GM18870 (cell line): ENCODE data around the gene CC2D1A.

Source experiments
- ATAC-seq: cut with Tn5 transposase; IDR thresholded peaks from one replicate; pipeline ENCODE4 v1.9.1; 2021; ENCODE audit warnings: moderate library complexity; ENCODE audit not compliant: unreplicated experiment

Gene CC2D1A

GRCh38 chr19:13905634-13906520, at the start of gene CC2D1A, which contains the start of gene BRME1:
TSS of gene CC2D1A (plus strand) at chr19:13906201. CDS start at chr19:13906442, 241 bp downstream.
TSS of gene BRME1 (minus strand) at chr19:13906117. CDS start at chr19:13904892, 1,225 bp downstream.
- peak; percentile 47 for ATAC-seq

GRCh38 chr19:13856497-13856896, 49.5 kb upstream of the CC2D1A start:
- ATAC-seq = no peak

- no peak for ATAC-seq
Observed at GRCh38 chr19:13859361-13859880, 46.6 kb upstream of the CC2D1A start.

GRCh38 chr19:13860679-13861391, 45.2 kb upstream of the CC2D1A start:
- ATAC-seq = no peak

GRCh38 chr19:13861392-13861713, 44.6 kb upstream of the CC2D1A start:
- no peak for ATAC-seq

GRCh38 chr19:13861714-13862531, 44.1 kb upstream of the CC2D1A start:
- no peak for ATAC-seq

- ATAC-seq = no peak
Observed at GRCh38 chr19:13864046-13864666, 41.8 kb upstream of the CC2D1A start.

GRCh38 chr19:13864667-13865570, 41.1 kb upstream of the CC2D1A start:
- no peak for ATAC-seq

- ATAC-seq = no peak
Observed at GRCh38 chr19:13865571-13866462, 40.2 kb upstream of the CC2D1A start.

GRCh38 chr19:13866463-13867046, 39.4 kb upstream of the CC2D1A start:
- ATAC-seq = no peak

- no peak for ATAC-seq
Observed at GRCh38 chr19:13868663-13869062, 37.3 kb upstream of the CC2D1A start.

GRCh38 chr19:13869281-13869680, 36.7 kb upstream of the CC2D1A start:
- no peak for ATAC-seq

GRCh38 chr19:13870873-13871272, 35.1 kb upstream of the CC2D1A start:
- ATAC-seq = no peak

- no peak for ATAC-seq
Observed at GRCh38 chr19:13872339-13872694, 33.7 kb upstream of the CC2D1A start.

- ATAC-seq = no peak
Observed at GRCh38 chr19:13872695-13873389, 33.2 kb upstream of the CC2D1A start.

- no peak for ATAC-seq
Observed at GRCh38 chr19:13873834-13874515, 32.0 kb upstream of the CC2D1A start.

- ATAC-seq = no peak
Observed at GRCh38 chr19:13875824-13876223, 30.2 kb upstream of the CC2D1A start.
